A673 (cell line): ENCODE data around the gene NEURL1. TPM values are rescaled to one million over a fixed set of nuclear protein-coding genes. Genes with fewer than 3 reads are reported as not detected.

Experiments
- BruUV-seq: library from RNA; stranded (reverse); fragments of 400-500 nt; replicated peaks from 2 replicates; lab custom pipeline; 2021; lab: Mats Ljungman, UMichigan
- CTCF ChIA-PET: fragments of 300-600 bp; sonication (Branson Sonifier 250); formaldehyde crosslinking; loops from one replicate; lab custom pipeline; 2022; ENCODE audit warnings: antibody characterized with exemption; lab: Charles Lee
- POLR2A ChIA-PET: fragments of 300-600 bp; sonication (Branson Sonifier 250); formaldehyde crosslinking; loops from one replicate; lab custom pipeline; 2022; ENCODE audit warnings: antibody characterized with exemption; ENCODE audit not compliant: low non-redundant PET; lab: Charles Lee
- DNase-seq: peaks from one replicate; pipeline ENCODE4 v3.0.0-alpha.2; 2015; ENCODE audit warnings: low spot score
- H3K27ac ChIP-seq: fragments of 200-600 bp; sonication (generic); 2 replicates; pipeline ENCODE4 v1.5.1; 2016; ENCODE audit warnings: mixed run types, low read depth, mild to moderate bottlenecking, mixed read lengths, antibody characterized with exemption, low read length; ENCODE audit not compliant: poor library complexity, severe bottlenecking
- H3K27me3 ChIP-seq: fragments of 200-600 bp; sonication (generic); replicated peaks from 2 replicates; pipeline ENCODE4 v1.6.1; 2017; ENCODE audit warnings: mixed run types, low read depth, mild to moderate bottlenecking, mixed read lengths, antibody characterized with exemption, low read length; ENCODE audit not compliant: insufficient read depth, poor library complexity
- H3K36me3 ChIP-seq: fragments of 200-600 bp; sonication (generic); 2 replicates; pipeline ENCODE4 v1.6.1; 2016; ENCODE audit warnings: mixed run types, mild to moderate bottlenecking, mixed read lengths, antibody characterized with exemption, low read length; ENCODE audit not compliant: insufficient read depth, poor library complexity, severe bottlenecking
- H3K4me1 ChIP-seq: fragments of 200-600 bp; sonication (generic); 2 replicates; pipeline ENCODE4 v1.6.1; 2017; ENCODE audit warnings: mixed run types, mild to moderate bottlenecking, mixed read lengths, antibody characterized with exemption, low read length; ENCODE audit not compliant: insufficient read depth, poor library complexity, severe bottlenecking
- H3K4me3 ChIP-seq: fragments of 200-600 bp; sonication (generic); 2 replicates; pipeline ENCODE4 v1.5.1; 2016; ENCODE audit warnings: low read depth, mixed run types, mild to moderate bottlenecking, mixed read lengths, low read length; ENCODE audit not compliant: poor library complexity, severe bottlenecking
- H3K9me3 ChIP-seq: fragments of 200-600 bp; sonication (generic); 2 replicates; pipeline ENCODE4 v1.6.1; 2016; ENCODE audit warnings: mixed run types, low read depth, mild to moderate bottlenecking, mixed read lengths, antibody characterized with exemption, low read length; ENCODE audit not compliant: poor library complexity, severe bottlenecking
- EZH2 ChIP-seq: fragments of 200-600 bp; sonication (generic); IDR thresholded peaks from 2 replicates; pipeline ENCODE4 v1.6.1; 2017; ENCODE audit warnings: borderline replicate concordance, low read depth, mild to moderate bottlenecking, mixed read lengths, antibody characterized with exemption, low read length; ENCODE audit not compliant: poor library complexity, severe bottlenecking
- intact Hi-C: fragments of 100-400 bp; cut with micrococcal nuclease; formaldehyde crosslinking; loops from one replicate; pipeline ENCODE4 v1.10.0; 2022; ENCODE audit not compliant: unreplicated experiment
- total RNA-seq: library from RNA; stranded (reverse); gene quantifications from 2 replicates; pipeline ENCODE4 v1.2.3, GENCODE V29; 2021
- TF ChIP-seq, protein P1 (sequence below): fragments of 300-800, 200-600 bp; sonication (generic); conservative IDR thresholded peaks from 2 replicates; pipeline ENCODE4 v1.5.1; 2017; ENCODE audit warnings: low read depth, mild to moderate bottlenecking, antibody characterized with exemption, low read length, moderate library complexity, mixed read lengths

NEURL1 gene
- total RNA-seq, 1 experiment from 2014 or later = 0.52 TPM

DNA sequence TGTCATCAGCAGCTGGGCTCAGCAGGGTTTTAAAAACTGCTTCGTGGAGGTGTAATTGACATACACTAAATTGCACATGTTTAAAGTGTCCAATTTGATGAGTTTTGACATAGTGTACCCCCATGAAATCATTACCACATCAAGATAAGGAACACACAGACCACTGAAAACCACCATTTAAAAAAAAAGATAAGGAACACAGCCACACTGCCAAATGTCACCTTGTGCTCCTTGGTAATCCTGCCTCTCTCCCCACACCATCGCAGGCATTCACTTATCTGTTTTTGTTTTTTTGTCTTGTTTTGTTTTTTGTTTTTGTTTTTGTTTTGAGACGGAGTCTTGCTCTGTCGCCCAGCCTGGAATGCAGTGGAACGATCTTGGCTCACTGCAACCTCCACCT is 75.0 kb downstream of the NEURL1 start:
- Histone ChIP-seq H3K36me3 (no peaks in the 10 kb centered on the region), H3K27me3 (no peaks in the 10 kb centered on the region), H3K27ac (no peak overlapping the region), H3K4me3 (no peak overlapping the region), H3K4me1 (no peaks in the 10 kb centered on the region), H3K9me3 (no peaks in the 10 kb centered on the region)
- no peak for DNase-seq
- no TSS peak for BruUV-seq
- TF ChIP-seq, protein P1, sequence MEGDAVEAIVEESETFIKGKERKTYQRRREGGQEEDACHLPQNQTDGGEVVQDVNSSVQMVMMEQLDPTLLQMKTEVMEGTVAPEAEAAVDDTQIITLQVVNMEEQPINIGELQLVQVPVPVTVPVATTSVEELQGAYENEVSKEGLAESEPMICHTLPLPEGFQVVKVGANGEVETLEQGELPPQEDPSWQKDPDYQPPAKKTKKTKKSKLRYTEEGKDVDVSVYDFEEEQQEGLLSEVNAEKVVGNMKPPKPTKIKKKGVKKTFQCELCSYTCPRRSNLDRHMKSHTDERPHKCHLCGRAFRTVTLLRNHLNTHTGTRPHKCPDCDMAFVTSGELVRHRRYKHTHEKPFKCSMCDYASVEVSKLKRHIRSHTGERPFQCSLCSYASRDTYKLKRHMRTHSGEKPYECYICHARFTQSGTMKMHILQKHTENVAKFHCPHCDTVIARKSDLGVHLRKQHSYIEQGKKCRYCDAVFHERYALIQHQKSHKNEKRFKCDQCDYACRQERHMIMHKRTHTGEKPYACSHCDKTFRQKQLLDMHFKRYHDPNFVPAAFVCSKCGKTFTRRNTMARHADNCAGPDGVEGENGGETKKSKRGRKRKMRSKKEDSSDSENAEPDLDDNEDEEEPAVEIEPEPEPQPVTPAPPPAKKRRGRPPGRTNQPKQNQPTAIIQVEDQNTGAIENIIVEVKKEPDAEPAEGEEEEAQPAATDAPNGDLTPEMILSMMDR = no peak
- no peak for TF ChIP-seq EZH2
- ChIA-PET POLR2A (no interaction called here), CTCF (no interaction called here)
- intact Hi-C loops = no loop called here

DNA sequence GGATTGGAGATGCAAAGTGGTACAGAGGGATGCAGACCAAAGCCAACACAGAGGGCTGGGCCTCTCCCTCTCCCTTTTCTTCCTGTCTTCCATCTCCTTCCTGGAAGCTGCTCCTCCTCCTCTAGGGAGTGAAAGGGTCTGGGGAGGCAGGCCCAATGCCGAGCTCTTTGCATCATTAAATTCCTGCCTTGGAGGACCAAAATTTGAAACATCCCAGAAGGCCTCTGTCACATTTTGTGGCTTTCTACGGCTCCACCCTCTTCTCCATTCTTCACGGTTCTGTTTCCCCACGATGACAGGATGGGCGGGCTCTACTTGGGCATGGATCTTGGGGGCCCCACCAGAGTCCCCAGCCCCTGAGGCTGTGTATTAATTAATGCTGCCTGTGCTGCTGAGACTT is 76.4 kb downstream of the NEURL1 start:
- no peak for DNase-seq
- Histone ChIP-seq H3K27me3 (no peaks in the 10 kb centered on the region), H3K4me1 (no peaks in the 10 kb centered on the region), H3K9me3 (no peaks in the 10 kb centered on the region), H3K4me3 (no peak overlapping the region), H3K36me3 (no peaks in the 10 kb centered on the region), H3K27ac (no peak overlapping the region)
- intact Hi-C loops = no loop called here
- no TSS peak for BruUV-seq
- POLR2A ChIA-PET = no interaction called here
- TF ChIP-seq, protein P1 = no peak
- no peak for TF ChIP-seq EZH2
- CTCF ChIA-PET = no interaction called here

DNA sequence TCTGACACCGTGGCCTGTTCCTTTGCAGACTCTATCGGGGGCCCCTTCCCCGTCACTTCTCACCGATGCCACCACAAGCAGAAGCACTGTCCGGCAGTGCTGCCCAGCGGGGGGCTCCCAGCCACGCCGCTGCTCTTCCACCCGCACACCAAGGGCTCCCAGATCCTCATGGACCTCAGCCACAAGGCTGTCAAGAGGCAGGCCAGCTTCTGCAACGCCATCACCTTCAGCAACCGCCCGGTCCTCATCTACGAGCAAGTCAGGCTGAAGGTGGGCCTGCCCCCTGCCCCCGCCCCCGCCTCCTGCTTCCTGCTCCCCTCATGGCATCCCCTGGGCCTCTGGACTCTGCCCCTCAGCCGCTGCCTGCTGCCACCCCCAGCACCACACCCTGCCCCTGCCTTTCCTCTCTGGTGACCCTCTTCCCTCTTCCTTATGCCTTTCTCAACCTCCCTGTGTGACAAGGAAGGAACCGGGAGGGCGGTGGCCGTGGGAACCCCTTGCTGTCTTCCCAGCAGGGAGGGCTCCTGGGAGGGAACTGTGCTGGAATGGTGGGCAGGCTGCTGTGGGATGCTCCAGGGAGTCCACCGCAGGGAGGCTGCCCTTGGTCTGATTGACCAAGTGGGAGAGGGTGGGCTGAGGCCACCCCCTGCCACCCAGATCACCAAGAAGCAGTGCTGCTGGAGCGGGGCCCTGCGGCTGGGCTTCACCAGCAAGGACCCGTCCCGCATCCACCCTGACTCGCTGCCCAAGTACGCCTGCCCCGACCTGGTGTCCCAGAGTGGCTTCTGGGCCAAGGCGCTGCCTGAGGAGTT is 77.5 kb downstream of the NEURL1 start:
- no TSS peak for BruUV-seq
- H3K9me3 ChIP-seq = no peaks in the 10 kb centered on the region
- intact Hi-C loops = no loop called here
- H3K36me3 ChIP-seq = no peaks in the 10 kb centered on the region
- POLR2A ChIA-PET = interaction anchor here (0.6 kb wide), 1 partner anchor 174 kb away, joined by 3 read pairs; no protein-coding TSS in a partner anchor
- TF ChIP-seq, protein P1 = no peak
- TF ChIP-seq EZH2 = no peak
- DNase-seq = no peak
- no peaks in the 10 kb centered on the region for H3K4me1 ChIP-seq
- H3K27me3 ChIP-seq = no peaks in the 10 kb centered on the region
- no peak overlapping the region for H3K4me3 ChIP-seq
- H3K27ac ChIP-seq = no peak overlapping the region
- CTCF ChIA-PET = no interaction called here
